GM19438 (cell line): ENCODE results near the gene LHX5.

Experiments used
- ATAC-seq: cut with Tn5 transposase; IDR thresholded peaks from one replicate; pipeline ENCODE4 v1.9.1; 2021; ENCODE audit warnings: low read depth; ENCODE audit not compliant: unreplicated experiment

LHX5 gene

DNA sequence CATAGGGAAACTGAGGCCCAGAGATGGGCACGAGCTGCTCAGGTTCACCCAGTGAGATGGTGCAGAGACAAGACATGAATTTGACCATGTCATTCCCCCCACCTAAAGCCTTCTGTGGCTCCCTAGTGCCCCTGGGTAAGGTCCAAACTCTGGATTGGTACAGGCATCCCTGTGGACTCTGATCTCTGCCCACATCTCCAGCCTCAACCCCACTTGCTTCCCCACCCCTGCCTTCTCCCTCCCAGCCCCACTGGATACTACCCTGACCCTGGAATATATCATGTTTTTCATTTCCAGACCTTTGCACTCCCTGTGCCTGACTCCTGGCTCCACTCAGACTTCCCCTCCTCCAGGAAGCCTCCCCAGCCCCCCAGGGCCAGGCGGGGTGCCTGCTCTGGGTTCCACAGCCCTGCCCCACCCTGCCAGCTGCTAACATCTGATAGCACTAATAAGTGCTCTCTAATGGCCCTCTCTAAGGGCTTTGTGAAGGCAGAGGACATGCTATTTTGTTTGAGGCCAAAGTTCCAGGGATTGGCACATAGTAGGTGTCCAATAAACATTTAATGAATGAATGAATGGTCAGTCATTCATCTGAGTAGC, 50.6 kb downstream of the LHX5 start:
- ATAC-seq, result no peak

DNA sequence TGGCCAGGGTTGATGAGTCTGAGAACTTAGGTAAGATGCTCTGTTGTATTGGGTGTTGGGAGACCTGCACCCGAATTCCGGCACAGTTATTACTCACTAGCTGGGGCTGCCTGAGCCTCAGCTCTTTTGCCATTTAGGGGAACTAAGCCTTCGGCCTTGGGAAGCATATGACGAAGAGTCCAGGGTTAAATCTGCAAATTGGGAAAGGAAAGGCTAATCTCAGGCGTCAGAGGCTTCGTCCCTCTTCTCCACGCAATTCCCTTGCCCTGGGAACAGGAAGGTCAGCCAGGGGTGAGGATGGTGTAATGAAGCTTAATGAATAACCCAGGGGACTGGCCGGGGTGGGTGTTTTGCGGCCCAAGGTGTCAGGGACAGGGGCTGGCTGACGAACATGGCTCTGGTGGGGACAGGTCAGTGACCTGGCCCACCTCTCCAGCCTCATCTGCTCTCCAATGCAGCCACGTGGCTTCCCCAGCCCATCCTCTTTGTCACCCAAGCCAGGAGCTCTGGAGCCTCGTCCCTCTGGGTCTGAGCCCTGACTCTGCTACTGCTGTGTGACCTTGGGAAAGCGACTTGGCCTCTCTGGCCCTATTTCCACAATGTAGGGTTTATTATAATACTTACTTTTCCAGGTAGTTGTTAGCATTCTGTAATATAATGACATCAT, 53.3 kb downstream of the LHX5 start:
- no peak for ATAC-seq

DNA sequence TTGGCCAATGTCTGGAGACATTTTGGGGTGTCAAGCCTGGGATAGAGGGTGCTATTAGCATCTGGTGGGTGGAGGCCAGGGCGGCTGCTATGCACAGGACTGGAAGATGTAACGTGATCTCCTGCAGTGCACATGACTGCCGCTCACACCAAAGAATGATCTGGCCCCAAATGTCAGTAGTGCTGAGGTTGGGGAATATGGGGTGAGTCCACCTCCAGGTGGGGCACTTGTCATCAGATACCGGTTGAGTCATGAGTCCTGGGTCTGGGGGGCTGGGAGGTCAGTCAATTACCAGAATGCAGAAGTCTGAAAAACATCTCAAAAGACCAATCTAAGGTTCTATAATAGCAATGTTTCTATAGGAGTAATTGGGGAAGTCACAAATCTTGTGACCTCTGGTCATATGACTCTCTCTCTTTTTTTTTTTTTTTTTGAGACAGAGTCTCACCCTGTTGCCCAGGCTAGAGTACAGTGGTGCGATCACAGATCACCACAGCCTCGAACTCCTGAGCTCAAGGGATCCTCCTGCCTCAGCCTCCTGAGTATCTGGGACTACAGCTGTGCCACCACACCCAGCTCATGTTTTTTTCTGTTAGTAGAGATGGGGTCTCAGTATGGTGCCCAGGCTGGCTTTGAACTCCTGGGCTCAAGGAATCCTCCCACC, 55.4 kb downstream of the LHX5 start:
- ATAC-seq, result no peak

DNA sequence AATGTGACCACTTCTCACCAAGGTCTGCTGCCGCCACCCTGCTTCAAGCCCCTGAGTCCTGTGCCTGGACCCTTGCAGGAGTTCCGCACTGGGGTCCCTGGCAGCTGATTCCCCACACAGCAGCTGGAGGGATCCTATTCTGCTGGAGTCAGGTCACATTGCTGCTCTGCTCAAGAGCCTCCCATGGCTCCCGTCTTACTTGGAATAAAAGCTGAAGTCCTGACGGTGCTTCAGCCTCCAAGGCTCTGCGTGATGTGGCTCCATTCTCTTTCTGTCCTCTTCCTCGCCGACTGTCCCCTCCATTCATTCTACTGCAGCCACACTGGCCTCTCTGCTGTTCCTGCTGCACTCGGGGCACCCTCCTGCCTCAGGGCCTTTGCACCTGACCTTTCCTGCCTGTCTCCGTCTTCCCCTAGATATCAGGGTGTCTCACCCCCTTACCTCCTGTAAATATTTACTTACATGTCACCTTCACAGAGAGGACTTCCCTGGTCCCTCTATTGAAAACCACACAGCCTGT, 57.1 kb downstream of the LHX5 start:
- no peak for ATAC-seq

DNA sequence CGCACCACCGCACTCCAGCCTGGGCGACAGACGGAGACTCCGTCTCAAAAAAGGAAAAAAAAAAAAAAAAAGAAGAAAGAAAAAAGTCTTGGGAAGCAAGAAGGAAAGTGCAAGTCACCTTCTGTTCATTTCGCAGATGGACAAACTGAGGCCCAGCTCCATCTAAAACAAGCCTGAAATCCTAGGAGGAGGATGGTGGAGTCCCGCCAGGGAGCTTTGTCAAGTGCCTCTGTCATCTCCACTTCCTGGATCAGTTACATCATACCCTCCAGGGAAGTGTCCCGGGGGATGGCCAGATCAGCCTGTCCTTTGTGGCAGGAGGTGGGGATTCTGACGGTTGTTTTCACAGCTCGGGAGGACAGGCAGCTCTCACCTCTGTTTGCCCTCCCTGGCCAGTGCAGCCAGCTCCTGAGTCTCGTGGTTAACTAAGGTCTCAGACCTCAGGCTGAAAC, 58.2 kb downstream of the LHX5 start:
- ATAC-seq, result no peak
